Medulla oblongata (tissue), 1 donor: ENCODE measurements around the gene NEURL1B.
A peak's percentile ranks its signal among the peaks of the same experiment; 100 is the strongest.
"Not testable (repeated sequence)": the region's sequence is repeated elsewhere in the genome, so short reads cannot be mapped to it uniquely, and the experiment has no call there.

ENCODE experiments used
- DNase-seq: peaks from one replicate; pipeline ENCODE4 v3.0.0-alpha.2; 2015; ENCODE audit errors: extremely low spot score

NEURL1B gene

GRCh38 chr5:172640822-172641358 lies at the start of gene NEURL1B:
Gene NEURL1B (plus strand): TSS chr5:172641263. CDS start chr5:172641407, 144 bp downstream.
- peak; percentile 81 for DNase-seq

GRCh38 chr5:172591636-172592035 lies 49.4 kb upstream of the NEURL1B start:
- no peak for DNase-seq

GRCh38 chr5:172592881-172593280 lies 48.2 kb upstream of the NEURL1B start:
- DNase-seq, result no peak

DNA sequence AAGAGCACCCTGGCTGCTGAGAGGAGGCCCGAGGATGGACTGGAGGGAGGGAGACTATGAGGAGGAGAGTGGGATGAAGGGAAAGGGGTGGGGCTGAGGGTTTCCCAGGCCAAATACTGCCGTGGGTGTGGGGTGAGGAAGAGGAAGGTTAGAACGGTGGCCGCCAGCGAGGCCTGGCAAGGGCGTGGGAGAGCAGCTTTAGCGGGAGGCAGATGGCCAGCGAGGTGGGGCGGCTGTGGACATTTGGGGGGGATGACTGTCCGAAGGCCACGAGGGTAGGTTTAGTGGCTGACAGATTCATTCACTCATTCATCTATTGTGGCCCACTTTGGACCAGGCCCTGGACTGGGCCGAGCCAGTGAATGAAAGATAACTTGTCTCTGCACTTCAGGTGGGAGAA lies 47.8 kb upstream of the NEURL1B start:
- no peak for DNase-seq

GRCh38 chr5:172593721-172594235 lies 47.3 kb upstream of the NEURL1B start:
- no peak for DNase-seq

DNA sequence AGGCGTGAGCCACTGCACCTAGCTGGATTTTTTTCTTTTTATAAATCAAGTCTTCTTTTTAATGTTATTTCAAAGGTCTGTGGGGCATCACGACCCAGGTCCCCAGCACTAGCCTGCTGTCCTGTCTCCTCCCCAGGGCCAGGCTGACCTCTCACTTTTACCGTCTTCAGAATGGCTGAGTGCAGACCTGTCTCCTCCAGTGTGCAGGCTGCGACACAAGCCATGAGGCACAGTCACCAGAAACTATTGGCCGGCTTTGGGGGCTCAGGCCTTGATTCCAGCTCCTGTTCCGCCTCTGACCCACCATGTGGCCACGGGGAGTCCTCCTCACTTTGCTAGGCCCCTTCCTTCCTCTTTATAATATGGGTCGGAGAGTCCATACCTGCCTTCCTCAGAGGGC lies 46.6 kb upstream of the NEURL1B start:
- no peak for DNase-seq

DNA sequence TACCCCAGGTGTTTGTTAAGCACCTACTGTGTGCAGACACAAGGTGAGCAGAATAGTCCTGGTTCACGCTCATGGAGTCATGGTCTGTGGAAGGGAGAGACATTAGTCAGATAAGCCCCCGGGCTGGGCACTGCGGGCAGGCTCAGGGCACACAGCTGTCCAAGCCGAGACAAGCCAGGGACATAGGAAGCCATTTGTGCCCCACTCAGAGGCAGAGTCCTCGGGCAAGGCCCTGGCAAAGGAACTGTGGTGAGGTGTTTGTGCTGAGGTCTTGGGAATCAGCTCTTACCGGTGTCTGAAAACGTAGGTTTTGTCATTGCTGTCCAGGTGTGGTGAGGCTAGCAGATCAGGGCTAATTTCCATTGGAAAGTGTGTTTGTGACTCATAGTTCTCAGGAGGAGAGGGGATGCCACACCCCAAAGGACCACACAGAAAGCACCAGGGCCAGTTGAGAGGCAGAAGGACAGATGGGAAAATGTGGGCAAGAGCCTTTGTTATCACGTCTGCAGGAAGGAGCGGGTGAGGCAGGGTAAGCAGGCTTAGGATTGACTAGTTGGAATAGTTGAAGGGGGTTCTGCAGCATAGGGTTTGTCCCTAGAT lies 46.1 kb upstream of the NEURL1B start:
- no peak for DNase-seq

DNA sequence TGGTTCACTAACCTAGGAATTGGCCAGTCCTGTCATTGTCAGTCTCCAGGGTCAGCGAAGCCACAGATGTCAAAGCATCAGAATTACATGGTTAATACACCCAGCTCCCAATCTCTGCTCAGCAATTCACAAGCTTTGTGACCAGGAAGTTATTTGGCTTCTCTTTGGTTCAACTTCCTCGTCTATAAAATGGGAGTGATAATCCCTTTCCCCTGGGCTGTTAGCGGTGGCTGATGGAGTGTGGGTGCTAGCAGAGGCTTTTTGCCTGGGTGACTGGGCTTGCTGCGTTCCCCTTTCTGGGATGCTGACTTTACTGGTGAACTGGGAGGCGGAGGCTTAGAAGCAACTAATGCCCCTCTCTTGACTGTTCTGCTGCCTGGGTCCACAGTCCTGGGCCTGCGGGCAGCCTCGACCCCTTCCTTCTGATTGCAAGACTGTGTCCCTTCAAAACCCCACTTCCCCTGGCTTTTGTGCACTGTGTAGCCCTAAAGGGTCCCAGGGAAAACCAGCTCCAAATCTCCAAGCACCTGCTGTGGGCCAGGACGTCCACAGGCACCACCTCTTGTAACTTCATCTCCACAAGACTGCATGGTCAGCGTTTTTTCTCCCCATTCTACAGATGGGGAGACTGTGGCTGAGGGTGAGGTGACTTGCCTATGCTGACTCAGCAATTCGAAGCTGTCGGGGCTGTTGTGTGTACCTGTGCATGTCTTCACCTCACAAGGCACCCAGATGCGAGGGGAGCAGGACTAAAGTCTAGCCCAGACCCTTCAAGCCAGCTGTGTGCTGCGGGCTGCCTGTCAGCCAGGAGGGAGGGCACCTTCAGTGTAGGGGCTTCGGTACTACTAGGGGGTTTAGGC lies 45.2 kb upstream of the NEURL1B start:
- no peak for DNase-seq

DNA sequence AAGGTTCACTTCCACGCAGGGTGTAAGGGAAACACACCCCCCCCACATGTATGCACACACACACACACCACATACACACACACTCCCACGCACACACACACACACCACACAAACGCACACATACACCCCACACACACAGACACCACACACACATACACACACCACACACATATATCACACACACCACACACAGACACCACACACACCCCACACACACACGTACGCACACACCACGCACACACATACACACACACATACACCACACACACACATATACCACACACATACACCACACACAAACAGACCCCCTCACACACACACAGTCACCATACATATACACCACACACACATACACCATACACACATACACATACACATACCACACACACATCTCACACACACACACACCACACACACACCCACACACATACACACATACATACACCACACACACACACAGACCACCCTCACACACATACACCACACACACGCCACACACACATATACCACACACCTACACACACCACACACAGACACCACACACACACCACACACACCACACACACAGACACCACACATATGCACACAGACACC lies 44.3 kb upstream of the NEURL1B start:
- no peak for DNase-seq

- DNase-seq, result no peak
These were observed 43.3 kb upstream of the NEURL1B start for GRCh38 chr5:172597755-172598155.

- DNase-seq, result no peak
These were observed 42.5 kb upstream of the NEURL1B start for GRCh38 chr5:172598251-172599203.

- no peak for DNase-seq
These were observed 41.9 kb upstream of the NEURL1B start for GRCh38 chr5:172599204-172599567.

GRCh38 chr5:172600571-172600970 lies 40.5 kb upstream of the NEURL1B start:
- no peak for DNase-seq

- not testable (repeated sequence) for DNase-seq
These were observed 39.5 kb upstream of the NEURL1B start for GRCh38 chr5:172601576-172601975.

- DNase-seq, result peak; percentile 22
These were observed 38.3 kb upstream of the NEURL1B start for GRCh38 chr5:172602783-172603231.

DNA sequence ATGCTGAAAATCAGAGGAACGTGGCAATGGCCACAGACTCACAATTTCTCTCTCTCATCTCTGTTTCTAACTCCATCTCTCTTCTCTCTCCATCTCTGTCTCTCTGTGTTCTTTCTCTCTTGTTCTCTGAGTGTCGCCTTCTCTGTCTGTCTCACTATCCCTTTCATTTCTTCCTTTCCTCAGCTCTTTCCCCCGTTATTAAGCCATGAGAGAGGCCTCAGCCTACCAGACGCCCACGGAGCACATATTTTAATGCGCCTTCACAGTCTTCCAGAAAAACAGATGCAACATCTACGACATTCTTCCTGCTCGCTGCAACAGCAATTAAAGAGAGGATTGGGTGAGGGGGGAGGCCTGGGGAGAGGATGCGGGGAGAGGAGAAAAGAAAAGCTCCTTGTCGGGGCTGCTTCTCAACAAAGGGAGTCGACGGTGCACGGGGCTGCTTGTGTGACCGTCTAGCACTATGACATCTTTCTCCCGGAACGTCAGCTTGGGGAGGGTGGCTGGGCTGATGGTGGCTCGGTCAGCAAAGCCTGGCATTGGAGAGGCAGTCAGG lies 37.7 kb upstream of the NEURL1B start:
- peak; percentile 55 for DNase-seq

GRCh38 chr5:172605466-172605865 lies 35.6 kb upstream of the NEURL1B start:
- no peak for DNase-seq

DNA sequence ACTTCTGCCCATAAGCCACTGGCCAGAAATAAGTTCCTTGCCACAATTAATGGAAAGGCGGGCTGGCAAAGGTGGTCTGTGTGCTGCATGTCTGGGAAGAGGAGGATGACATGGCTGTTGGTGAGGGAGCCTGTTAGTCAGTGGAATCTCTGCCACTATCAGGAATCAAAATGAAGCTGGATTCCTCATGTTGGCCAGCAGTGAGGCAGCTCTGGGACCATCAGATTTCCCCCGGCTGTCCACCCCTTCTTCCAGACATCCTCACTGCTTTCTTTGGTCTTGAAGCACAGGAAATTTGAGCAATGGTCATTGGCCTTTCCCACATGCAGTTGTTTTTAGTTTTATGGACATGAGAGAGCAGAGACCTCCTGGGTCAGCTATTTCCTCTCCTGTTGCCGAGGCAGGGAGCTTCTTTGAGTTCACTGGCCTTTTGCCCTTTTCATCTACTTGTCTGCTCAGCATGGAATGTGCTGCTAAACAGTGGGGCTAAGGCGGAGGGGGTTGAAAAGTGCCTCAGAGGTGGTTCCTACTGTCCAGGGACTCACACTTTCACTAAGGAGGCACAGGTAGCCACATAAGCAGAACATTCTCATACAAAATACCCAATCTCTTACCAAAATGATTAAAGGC lies 34.8 kb upstream of the NEURL1B start:
- DNase-seq, result no peak

DNA sequence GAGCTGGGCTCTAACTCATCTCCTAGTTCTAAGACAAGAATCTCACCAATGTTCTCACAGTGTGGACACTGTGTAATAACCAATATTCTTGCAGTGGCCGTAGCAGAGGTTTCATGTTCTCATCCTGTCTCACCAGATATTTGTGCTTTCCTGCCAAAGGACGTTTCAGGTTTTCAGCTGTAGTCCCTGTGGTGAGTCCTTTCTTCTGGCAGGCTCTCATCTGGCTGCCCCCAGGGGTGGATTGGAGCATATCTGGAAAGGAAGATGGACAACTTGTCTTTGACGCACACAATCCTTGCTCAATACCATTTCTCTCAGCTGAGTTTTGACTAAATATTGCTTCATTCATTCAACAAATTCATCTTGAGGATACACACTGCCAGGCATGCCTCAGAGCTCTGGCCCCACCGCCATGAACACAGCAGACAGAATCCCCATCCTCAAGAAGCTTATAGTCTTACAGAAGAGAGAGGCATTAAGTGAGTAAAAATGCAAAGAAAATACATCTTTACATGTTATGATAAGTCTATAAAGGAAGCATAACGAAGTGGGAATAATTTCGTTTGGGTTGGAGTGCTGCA lies 33.8 kb upstream of the NEURL1B start:
- DNase-seq, result no peak

DNA sequence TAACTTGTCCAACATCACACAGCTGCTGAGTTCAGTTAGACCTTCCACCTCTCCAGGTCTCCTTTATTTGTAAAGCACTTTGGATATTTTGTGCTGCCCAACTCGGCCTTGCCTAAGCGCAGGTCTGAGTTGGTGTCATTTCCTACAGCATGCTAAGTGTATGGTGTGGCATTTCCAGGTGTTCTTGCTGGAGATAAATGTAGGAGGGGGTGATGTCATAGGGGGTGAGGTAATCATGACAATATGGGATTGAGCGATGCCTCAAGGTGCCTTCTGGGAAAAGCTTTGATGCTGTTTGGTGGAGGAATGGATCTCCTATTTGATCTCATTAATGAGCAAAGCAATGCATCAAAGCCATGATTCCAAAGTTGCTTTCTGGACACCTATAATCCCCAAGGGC lies 32.3 kb upstream of the NEURL1B start:
- DNase-seq, result no peak
